Astrocyte (in vitro differentiated cells and primary cell): ENCODE data around the gene EXOSC10.
"Not testable (repeated sequence)": the region's sequence is repeated elsewhere in the genome, so short reads cannot be mapped to it uniquely, and the experiment has no call there.

Experiments used
- EZH2 ChIP-seq: IDR thresholded peaks from 2 replicates; pipeline ENCODE4 v1.6.1; 2012; ENCODE audit warnings: mild to moderate bottlenecking, low read length, inconsistent platforms; ENCODE audit not compliant: insufficient read depth
- TF ChIP-seq, protein P1 (sequence below): IDR thresholded peaks from 2 replicates; pipeline ENCODE4 v1.5.1; 2011; ENCODE audit warnings: low read depth, mild to moderate bottlenecking, inconsistent platforms, low read length, moderate library complexity; ENCODE audit not compliant: insufficient read depth

DNA sequence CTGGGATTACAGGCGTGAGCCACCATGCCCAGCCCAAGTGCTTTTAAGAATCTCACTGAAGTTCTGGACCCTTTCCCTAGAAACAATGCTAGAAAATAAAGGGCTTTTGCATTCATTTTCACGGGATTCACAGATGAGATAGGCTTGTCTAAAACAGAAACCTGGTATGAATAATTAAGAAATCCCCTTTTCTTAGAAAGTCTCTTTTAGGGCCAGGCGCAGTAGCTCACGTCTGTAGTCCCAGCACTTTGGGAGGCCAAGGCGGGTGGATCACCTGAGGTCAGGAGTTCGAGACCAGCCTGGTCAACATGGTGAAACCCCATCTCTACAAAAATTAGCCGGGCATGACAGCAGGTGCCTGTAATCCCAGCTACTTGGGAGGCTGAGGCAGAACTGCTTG lies 26.3 kb downstream of the EXOSC10 start:
- TF ChIP-seq EZH2: not testable (repeated sequence)
- TF ChIP-seq, protein P1, sequence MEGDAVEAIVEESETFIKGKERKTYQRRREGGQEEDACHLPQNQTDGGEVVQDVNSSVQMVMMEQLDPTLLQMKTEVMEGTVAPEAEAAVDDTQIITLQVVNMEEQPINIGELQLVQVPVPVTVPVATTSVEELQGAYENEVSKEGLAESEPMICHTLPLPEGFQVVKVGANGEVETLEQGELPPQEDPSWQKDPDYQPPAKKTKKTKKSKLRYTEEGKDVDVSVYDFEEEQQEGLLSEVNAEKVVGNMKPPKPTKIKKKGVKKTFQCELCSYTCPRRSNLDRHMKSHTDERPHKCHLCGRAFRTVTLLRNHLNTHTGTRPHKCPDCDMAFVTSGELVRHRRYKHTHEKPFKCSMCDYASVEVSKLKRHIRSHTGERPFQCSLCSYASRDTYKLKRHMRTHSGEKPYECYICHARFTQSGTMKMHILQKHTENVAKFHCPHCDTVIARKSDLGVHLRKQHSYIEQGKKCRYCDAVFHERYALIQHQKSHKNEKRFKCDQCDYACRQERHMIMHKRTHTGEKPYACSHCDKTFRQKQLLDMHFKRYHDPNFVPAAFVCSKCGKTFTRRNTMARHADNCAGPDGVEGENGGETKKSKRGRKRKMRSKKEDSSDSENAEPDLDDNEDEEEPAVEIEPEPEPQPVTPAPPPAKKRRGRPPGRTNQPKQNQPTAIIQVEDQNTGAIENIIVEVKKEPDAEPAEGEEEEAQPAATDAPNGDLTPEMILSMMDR: not testable (repeated sequence)
